ENCODE measurements around the gene NABP2. TPM values are rescaled to one million over a fixed set of nuclear protein-coding genes. Genes with fewer than 3 reads are reported as not detected.
"Not testable (repeated sequence)": the region's sequence is repeated elsewhere in the genome, so short reads cannot be mapped to it uniquely, and the experiment has no call there.

The NABP2 gene
- total and polyA plus RNA-seq, 2 donors (not counting 3 experiments of a cell fraction or from before 2014, with no cell fraction given), result 42.4 to 59.7 TPM

DNA sequence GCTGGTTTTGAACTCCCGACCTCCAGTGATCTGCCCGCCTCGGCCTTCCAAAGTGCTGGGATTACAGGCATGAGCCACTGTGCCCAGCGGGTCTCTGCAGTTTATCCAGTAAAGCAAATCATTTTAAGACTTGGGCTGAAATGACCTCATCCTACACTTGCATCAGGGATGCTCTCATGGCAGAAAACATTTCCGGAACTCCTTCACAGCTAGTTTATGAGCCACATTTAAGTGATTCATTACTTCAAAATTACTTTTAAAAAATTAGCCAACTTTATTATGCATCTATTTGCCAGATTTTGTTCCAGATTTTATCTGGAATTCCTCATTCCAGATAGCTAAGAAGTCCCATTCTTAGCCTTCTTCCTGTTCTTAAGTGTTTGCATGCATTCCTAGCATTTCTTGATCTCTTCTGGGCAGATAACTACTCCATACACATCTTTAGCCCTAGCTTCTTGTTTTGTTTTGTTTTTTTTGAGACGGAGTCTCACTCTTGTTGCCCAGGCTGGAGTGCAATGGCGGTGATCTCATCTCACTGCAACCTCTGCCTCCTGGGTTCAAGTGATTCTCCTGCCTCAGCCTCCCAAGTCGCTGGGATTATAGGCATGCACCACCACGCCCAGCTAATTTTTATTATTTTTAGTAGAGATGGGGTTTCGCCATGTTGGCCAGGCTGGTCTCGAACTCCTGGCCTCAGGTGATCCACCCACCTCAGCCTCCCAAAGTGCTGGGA lies 27.2 kb upstream of the NABP2 start:
- DNase-seq (ENCODE audit: low read depth, low spot score) (peak; percentile 94), FAIRE-seq (peak; percentile 97)
- H3K9me3 ChIP-seq (replicated peaks; ENCODE audit: control insufficient read depth, insufficient read depth, low read length); H3K9me1 ChIP-seq (replicated peaks; ENCODE audit: control insufficient read depth, extremely low read depth, insufficient read depth, low read length); dilution Hi-C loops (cut with MboI; ENCODE audit: extremely low pct_ligation_motif_present, low sequenced_read_pairs); H3K79me2 ChIP-seq (ENCODE audit: control insufficient read depth, insufficient read depth, low read length); H3K4me3 ChIP-seq (replicated peaks in 1 of 3; ENCODE audit: insufficient read depth in 1 of 3, low read depth in 1 of 3, low read length in 3 of 3); H2AFZ ChIP-seq (ENCODE audit: low read depth, low read length); H3K36me3 ChIP-seq (ENCODE audit: control insufficient read depth in 2 of 2, extremely low read depth in 1 of 2, insufficient read depth in 2 of 2, low read length in 2 of 2); H3K27me3 ChIP-seq (ENCODE audit: control insufficient read depth in 2 of 2, insufficient read depth in 2 of 2, low read length in 2 of 2); H3K4me2 ChIP-seq (ENCODE audit: insufficient read depth, low read length); H4K20me1 ChIP-seq (replicated peaks; ENCODE audit: control insufficient read depth, extremely low read depth, insufficient read depth, low read length): not testable (repeated sequence)
- CTCF ChIA-PET, result interaction anchor here (0.7 to 4.5 kb wide), 5 partner anchors 8 to 25 kb away, joined by 3 to 42 read pairs (median 17); partner anchors contain the start of genes RNF41 and SMARCC2
- POLR2A ChIA-PET, result interaction anchor here (0.6 to 4.5 kb wide), 6 partner anchors 25 to 432 kb away, joined by 3 to 37 read pairs (median 4); partner anchors contain the start of genes CS, RNF41 and ZC3H10
- H3K4me1 ChIP-seq (ENCODE audit: control insufficient read depth, extremely low read depth, insufficient read depth, low read length), result peaks cover 24% of the 10 kb centered on the region
- TF ChIP-seq JUN (IDR thresholded peaks at IDR 0.05; ENCODE audit: borderline replicate concordance, insufficient read depth, insufficient read length, low read depth) (peak; percentile 94), GATA2 (IDR thresholded peaks at IDR 0.05; ENCODE audit: insufficient read depth, insufficient read length, low read depth, low read length) (peak; percentile 88), FOS (IDR thresholded peaks at IDR 0.05; ENCODE audit: borderline replicate concordance, insufficient read depth, low read length) (peak; percentile 55), POLR2AphosphoS5 (IDR thresholded peaks at IDR 0.05; ENCODE audit: insufficient read depth, low read depth, low read length) (peak; percentile 52)
- H3K9ac ChIP-seq (replicated peaks; ENCODE audit: extremely low read depth, insufficient read depth, low read length), result peak overlapping the region; percentile 68
- H3K27ac ChIP-seq (ENCODE audit: insufficient read depth, low read depth, low read length), result peak overlapping the region; percentile 97
- TSS peak; percentile 39 for BruUV-seq (replicated peaks)
- intact Hi-C loops (cut with micrococcal nuclease), result loop anchor here (1.0 kb wide), 1 partner anchor 27 kb away; the partner anchor contains the start of gene NABP2

Measured in endothelial cell of umbilical vein (primary cell).